Hepatic stellate cell (primary cell): Measurements from ENCODE around the gene VSIR.
A peak's percentile ranks its signal among the peaks of the same experiment; 100 is the strongest.

Experiments
- DNase-seq: peaks from one replicate; pipeline ENCODE4 v3.0.0; 2011; ENCODE audit warnings: low spot score

VSIR gene

DNA sequence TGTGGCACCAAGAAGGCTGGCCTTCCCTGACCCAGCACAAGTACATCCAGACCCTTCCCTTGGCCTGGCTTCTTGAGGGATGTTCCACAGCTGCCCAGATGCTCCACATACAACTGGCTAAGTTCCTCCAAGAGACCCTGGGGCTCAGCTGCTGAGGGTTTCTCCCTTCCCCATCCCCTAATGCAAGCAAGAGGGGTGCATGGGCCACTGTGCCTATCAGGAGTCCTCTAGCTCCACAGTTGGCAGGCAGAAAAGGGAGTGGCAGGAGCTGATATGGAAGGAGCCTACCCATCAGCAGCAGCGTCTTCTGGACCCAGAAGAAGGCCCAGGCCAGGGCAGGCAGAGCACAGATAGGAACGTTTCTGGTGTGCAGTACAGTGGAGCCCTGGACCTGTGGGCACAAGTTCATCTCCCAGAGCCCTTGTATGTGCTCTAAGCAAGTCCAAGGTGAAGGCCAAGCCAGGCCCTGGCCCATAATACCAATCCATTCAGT, 26.2 kb downstream of the VSIR start:
- DNase-seq: no peak

DNA sequence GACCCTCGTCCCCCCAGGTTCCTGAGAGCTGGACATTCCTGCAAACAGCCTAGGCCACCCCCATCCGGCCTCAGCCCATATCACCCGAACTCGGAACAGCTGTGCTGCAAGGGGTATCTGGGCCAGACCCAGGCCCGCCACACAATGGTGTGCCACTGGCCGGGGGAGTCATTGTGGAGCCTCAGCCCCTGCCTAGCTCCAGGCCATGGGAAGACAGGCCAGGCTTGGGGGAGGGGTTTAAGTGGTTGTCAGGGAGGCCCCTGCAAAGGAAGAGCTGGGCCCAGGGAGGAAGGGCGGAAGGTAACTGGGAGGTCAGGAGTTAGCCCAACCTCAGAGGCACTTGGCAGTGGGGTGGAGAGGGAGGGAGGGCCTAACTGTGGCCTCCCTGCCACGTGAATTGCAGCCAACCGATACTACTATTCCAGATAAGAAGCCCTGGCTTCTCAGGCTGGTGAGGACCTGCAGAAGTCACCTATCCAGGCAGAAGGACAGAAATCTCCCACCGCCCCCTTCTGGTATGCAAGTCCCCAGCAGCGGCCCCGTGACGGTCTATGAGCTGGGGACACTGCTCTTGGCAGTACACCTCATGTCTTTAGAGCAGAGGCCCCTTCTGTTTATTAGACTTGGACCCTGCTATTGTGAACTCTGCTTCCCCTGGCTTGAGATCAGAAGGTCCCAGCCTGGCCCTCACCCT, 26.8 kb downstream of the VSIR start:
- no peak for DNase-seq

DNA sequence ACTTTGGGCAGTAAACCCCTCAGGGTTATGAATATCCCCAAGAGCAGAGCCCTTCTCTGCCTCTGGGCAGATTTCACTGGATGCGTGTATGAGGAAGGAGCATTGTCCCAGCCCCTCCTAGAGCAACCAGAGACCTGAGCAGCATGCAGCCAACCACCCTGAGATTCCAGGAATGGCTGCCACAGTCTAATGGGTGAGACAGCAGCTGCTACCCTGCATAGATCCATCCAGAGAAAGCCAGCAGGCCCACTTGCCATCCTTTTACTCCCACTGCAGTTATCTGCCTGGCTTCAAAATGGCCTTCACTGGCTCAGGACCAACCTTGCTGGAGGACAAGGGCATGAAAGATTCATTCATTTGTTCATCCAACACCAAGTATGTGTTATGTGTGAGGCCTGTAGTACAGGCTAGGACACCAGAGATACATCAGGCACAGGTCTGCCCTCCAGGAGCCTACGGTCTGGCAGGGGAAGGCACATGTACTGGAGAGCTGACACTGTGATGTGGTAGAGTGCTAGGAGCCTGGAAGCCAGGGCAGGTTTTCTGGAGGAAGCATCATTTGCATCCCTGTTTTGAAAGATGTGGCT, 27.6 kb downstream of the VSIR start:
- no peak for DNase-seq

DNA sequence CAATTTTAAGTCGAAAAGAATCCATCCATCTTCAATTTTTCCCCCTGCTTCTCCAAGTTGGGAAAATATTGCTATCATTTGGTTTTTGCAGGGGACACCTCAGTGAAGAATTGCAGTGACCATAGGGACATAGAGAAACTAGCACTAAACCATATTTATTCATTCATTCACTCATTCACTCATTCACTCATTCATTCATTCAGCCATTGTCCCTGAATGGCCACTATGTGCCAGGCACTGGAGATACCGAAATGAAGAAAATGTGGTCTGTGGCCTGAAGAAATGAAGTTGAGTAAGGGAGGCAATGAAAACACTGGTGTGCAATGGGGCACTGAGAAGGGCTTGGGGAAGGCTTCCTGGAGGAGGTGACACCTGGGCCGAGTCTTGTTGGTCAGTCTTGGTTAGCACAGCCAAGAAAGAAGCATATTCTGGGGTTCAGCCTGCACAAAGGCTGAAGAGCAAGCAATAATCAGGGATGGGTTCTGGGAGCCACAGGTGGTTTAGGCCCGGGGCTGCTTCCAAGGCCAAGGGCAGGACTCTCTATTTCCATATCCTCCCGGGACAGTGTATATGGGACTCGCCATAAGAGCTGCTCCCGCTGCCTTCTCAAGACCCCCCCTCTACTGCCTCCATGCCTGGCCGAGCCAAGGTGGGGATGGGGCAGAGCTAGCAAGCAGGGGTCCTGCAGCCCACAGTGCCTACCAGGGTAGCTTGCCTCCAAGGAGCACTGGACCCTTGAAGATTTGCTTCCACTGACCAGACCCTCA, 28.2 kb downstream of the VSIR start:
- DNase-seq: no peak

DNA sequence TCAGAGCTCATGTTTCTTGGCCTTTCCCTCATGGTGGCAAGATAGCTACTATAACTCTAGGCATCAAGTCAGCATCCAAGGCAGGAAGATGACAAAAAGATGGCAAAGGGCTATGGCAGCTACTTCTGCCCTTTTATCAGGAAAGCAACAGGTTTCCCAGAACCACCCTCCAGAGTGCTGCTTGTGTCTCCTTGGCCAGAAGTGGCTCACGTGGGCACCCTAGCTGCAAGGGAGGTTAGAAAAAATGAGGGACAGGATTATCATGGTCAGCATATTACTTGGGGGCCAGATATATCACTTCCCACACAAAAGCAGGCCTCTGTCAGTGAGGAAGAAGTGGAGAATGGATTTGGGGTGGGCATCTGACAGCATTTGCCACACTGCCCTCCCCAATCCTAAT, 29.5 kb downstream of the VSIR start:
- no peak for DNase-seq

DNA sequence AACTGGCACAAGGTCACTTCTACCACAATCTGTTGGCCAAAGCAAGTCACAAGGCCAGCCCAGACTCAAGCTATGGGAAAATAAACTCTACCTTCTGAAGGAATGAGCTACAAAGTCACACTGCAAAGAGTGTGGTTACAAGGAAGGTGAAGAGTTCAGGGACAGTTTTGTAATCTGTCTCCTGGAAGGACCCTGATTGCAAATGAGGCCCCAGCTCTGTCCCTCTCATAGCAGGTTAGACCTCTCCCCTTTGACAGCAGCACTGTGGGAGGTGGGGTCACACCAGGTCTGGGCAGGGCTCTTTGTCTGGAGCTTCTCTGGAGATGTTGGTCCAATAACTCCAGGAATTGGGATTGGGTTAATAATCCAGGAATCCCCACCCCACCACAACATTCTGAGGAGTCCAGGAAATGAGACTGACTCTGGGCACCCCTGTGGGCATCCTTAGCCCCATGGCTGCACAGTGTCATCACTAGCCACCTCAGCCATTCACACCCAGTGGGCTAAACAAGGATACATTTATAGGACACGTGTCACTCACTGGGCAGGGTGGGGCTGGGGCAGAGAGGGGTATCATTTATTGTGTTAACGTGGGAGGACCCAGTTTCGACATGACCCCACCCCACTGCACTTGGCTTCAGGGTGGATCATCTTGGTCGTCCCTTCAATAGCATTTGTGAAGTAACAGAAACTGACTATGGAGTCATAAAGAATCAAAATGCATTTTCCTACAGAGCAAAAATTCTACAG, 30.1 kb downstream of the VSIR start:
- DNase-seq: no peak

DNA sequence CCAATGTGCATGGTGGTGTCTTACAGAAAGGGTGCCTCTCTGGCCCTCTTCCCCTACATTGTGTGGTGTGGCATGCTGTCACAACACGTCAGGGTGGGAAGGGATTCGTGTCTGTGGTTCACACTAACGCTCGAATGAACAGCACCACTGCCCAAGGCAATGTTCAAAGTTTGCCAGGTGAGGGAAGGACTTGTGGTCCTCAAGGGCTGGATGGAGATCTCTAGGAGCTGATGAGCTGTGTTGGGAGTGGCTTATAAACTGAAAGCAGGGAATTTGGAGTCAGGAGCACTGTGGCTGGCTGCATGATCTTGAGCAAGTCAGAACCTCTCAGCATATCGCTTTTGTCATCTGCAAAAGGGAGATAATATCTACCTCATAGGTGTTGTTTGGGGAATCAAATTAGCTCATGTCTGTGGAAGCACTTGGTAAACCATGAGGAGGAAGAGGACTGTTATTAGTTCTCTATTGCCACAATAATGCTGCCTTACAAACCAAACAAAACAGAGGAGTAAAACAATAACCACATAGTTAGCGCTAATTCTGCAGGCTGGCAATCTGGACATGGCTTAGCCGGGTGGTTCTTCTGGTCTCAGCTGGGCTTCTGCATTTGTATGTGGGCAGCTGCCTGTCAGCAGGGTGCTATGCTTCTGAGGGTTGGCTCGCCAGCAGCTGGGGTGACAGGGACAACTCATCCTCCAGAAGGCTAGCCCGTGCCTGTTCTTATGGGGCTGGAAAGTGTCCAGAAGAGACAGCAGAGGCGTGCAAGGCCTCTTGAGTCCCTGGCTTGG, 30.8 kb downstream of the VSIR start:
- no peak for DNase-seq

DNA sequence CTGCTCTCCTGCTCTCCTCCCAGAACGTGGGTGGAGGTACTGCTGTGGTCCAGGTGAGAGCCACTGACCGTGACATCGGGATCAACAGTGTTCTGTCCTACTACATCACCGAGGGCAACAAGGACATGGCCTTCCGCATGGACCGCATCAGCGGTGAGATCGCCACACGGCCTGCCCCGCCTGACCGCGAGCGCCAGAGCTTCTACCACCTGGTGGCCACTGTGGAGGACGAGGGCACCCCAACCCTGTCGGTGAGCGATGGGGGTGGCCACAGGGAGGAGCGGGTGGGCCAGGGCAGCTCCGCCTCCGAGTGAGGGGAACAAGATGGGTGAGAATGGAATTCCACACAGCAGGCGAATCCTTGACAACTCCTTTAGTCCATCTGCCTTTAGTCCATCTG, 31.6 kb downstream of the VSIR start:
- no peak for DNase-seq

DNA sequence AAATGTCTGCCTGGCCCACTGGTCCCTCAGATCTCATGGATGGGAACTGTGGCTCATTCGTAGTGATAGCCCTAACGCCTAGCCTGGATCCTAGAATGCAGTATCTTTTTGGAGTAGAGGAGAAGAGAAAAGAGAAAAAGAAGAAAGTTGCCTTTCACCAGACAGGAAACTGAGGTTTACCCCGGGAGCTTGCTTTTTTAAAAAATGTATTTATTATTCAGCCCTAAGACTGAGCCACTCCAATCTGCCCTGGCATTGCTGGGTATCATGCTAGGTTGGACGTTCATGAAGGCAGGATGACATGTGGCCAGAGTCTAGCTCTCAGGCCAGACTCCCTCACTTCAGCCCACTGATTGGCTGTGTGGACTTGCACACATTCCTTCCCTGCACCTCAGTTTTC, 32.3 kb downstream of the VSIR start:
- no peak for DNase-seq

DNA sequence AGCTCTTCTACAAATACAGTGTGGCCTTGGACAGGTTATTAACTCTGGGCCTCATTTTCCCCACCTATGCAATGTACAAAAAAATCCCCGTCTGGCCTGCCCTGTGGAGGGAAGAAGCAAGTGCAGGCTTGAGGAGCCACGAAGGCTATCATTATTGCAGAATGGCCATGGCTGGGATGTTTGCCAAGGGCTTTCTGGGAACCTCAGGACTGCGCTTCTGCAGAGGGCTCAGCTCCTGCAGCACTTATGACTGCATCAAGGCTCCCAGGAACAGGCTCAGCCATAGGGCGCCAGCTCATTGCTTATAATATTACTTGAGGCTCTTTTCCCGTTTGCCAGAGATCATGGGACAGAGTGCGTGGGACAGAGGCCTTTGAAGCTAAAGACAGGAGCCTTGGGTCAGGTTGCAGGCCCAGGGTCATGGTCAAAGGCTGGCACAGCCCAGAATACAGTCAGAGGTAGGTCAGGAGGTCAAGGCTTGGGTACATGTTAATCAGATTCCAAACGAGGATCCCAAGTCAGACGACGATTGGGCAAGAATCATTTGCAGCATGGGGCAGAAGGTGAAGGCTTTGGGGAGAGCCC, 33.2 kb downstream of the VSIR start:
- peak; percentile 67 for DNase-seq

DNA sequence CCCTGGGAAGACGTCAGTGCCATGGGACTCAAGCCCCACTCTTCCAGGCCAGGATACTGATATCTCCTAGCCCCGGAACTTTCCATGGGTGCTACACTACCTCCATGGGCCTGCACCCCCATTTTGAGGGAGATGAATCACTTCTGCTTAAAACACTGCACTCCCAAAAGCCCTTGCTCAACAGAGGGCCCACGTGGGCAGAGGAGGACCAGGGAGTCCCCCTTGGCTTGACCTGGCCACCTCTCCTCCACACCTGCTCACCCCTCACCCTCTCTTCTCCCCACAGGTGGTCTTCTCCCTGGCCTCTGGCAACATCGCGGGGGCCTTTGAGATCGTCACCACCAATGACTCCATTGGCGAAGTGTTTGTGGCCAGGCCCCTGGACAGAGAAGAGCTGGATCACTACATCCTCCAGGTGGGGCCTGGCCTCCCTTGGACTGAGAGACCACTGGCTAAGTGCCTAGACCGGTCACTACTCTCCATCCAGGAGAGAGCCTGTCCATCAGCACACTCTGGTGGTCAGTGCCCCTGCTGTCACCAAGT, 33.9 kb downstream of the VSIR start:
- no peak for DNase-seq

DNA sequence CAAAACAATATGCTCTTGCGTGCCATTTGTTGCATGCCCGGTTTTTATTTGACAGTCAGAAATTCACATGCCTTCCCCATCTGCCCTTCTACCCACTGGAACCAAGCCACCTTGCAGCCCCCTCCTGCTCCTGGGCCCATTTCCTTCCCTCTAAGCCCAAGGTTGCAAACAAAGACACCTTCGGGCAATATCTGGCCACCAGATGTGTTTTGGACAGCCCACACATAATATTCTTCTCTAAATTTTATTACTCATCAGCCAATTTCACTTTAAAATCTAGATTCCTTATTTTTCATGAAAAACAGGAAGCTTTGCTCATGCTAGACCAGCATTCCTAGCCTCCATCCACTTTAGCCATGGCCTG, 35.5 kb downstream of the VSIR start:
- DNase-seq: no peak

DNA sequence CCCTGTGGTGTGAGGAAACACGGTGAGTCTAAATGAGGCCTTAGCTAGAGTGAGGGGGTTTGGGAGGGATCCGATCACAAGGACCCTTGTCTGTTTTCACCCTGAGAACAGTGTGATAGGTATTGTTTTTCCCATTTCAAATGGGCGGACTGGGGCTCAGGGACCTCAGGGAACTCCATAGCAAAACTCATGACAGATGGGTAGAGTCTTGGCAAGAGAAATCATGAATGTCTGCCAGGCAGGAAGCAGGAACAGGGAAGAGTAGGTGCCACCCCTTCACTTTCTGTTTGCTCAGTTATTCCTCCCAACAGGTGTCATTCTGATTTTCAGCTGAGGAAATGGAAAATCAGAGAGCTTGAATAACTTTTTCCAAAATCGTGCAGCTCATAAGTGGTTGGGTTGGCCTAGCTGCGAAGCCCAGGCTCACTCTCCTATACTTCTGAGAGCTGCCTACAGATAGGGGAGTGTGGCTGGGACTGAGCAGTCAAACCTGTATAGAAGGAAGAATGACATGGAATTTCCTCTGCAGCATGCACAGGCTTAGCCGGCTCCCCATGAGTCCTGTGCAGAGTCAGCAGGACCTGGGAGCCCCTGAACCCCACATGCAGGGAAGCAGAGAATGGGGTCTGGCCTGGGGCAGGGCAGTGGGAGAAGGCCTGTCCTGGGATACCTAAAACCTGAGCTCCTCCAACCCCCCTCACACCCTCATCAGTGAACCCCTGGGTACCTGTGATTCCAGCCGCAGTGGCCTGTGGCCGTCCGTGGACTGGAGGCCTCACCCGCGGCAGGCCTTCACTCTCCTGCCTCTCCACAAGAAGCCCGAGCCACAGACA, 36.1 kb downstream of the VSIR start:
- no peak for DNase-seq

DNA sequence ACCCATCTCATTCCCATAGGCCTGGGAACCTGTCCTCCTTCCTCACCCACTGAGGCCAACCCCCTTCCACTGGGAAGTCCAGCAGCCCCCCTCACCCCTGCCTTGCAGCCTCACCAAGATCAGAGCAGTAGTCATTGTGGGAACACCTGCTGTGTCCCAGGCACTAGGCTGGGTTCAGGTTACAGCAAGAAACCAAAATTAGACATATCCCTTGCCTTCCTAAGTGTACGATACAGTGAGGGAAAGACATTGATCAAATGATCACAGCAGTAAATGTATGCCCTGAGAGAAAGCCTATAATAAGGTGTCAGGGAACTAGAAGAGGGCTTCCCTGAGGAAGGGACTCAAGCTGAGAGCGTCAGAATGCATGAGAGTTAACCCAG, 36.8 kb downstream of the VSIR start:
- DNase-seq: no peak

DNA sequence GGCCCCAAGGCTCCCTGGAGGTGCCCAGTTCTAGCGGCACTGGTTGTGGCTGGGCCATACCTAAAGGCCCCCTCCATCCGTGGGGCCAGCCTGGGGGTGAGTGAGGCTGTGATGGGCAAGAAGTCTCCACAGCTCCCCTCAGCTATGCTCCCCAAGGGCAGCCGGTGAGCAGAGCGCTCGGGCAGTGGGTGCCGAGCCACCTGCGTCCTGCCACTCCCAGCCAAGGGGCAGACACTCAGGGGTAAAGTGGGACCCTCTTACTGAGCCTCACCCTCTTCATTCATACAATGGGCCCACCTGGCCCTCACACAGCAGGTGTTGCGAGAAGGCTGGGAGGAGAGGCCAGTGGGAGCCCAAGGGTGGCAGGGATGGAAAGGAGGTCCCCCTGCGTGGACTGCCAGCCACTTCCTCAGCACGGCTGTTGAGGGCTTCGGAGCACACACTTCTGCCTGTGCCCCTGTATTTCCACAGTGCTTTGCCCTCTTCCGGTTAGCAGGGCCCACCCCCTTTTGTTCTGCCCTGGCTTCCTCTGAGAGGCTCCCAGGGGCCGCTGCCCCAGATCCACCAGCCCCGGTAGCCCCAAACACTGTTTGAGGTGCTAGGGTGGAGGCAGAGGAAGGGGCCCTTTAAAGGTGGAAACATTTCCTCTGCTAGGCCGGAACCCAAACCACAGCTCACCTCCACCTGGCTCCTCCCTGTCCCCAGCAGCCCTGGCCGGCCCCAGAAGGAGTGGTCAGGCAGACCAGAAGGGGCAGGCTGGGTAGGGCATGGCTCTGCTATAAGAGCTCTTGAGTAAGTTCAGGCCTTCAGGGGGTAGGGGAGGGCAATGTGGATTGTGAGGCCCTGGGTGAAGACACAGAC, 37.4 kb downstream of the VSIR start:
- DNase-seq: no peak

DNA sequence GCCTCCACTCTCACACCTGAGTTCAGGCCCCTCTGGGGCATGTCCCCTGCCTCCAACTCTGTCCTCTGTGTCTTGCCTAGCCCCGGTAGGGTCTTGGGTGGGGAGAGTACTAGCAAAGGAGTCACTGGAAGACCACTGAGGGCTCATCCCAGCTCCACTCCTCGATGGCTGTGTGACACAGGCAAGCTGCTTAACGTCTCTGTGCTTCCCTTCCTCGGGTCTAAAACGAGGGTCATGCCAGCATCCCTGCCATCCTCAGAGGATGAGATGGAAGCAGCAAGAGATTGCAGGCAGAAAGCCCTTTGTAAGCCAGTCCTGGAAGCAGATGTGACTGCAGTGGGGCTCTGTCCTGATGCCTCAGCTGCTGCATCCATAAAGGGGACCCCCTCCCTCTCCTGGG, 38.5 kb downstream of the VSIR start:
- no peak for DNase-seq

DNA sequence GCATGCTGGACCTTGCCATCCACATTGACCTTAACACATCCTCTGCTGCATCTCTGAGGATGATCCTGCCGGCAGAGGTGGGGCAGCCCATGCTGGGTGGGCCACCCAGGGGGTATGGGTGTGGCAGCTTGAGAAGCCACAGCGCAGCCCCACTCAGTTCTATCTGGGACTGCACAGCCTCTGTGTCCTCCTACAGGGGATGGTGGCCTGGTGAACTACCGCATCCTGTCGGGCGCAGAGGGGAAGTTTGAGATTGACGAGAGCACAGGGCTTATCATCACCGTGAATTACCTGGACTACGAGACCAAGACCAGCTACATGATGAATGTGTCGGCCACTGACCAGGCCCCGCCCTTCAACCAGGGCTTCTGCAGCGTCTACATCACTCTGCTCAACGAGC, 41.5 kb downstream of the VSIR start:
- DNase-seq: no peak

DNA sequence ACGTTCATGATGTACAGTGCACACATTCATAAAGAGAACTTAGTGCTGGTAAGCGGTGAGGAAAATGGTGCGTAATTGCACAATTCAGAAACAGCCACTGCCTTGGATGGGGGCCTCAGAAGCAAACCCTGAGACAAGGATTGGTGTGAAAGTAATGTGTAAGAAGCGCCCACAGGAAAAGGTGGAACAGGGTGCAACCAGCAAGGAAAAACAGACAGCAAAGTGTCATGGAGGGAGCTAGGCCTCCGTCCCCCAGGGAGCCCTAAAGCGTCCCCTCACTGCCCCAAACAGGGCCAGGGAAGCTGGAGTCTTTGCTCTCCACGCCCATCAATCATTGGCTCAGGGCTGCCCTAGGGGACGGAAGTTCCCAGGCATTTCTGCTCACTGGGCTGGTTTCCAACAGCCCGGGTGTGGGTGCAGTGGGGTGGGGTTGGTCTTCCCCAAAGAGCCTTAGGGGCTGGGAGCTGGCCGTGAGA, 44.1 kb downstream of the VSIR start:
- no peak for DNase-seq
